Endothelial cell of umbilical vein (primary cell): Measurements from ENCODE around the gene ASS1.

Source experiments
- CTCF ChIP-seq, 2 donors: IDR thresholded peaks; 1 replicate in 1 of 2; 2 replicates in 1 of 2; pipeline ENCODE4 v1.5.1; 2011; ENCODE audit warnings: low read length in 2 of 2, mild to moderate bottlenecking in 2 of 2, moderate library complexity in 2 of 2, control low read depth in 1 of 2, inconsistent platforms in 1 of 2, low read depth in 1 of 2; ENCODE audit not compliant: insufficient read depth in 1 of 2; ENCODE audit errors: extremely low read depth in 1 of 2
- MYC ChIP-seq: IDR thresholded peaks from one replicate; pipeline ENCODE4 v1.6.1; 2011; ENCODE audit warnings: mild to moderate bottlenecking, low read depth, low read length
- POLR2A ChIP-seq: IDR thresholded peaks from 2 replicates; pipeline ENCODE4 v1.6.1; 2012; ENCODE audit warnings: low read depth, mild to moderate bottlenecking, control low read depth, low read length
- POLR2AphosphoS5 ChIP-seq: IDR thresholded peaks from 2 replicates; pipeline ENCODE4 v1.6.1; 2012; ENCODE audit warnings: low read depth, mild to moderate bottlenecking, control low read depth, low read length, moderate library complexity; ENCODE audit not compliant: insufficient read depth

- TF ChIP-seq POLR2AphosphoS5 = no peak
- TF ChIP-seq MYC = no peak
- TF ChIP-seq POLR2A = no peak
- no peak for TF ChIP-seq CTCF (IDR thresholded peaks at IDR 0.05; ENCODE audit: extremely low read depth in 1 of 2, insufficient read depth in 1 of 2, low read depth in 1 of 2, low read length in 2 of 2)
These were observed 5.7 kb downstream of the ASS1 start for GRCh38 chr9:130450344-130451003.
